ENCODE data around the gene IBA57. TPM values are rescaled to one million over a fixed set of nuclear protein-coding genes. Genes with fewer than 3 reads are reported as not detected.
A peak's percentile ranks its signal among the peaks of the same experiment; 100 is the strongest.

IBA57 gene
- total RNA-seq (2014; rRNA removed; shearing (Covaris generic); ENCODE audit: low replicate concordance): 2.0 and 19.4 TPM in 2 replicates

DNA sequence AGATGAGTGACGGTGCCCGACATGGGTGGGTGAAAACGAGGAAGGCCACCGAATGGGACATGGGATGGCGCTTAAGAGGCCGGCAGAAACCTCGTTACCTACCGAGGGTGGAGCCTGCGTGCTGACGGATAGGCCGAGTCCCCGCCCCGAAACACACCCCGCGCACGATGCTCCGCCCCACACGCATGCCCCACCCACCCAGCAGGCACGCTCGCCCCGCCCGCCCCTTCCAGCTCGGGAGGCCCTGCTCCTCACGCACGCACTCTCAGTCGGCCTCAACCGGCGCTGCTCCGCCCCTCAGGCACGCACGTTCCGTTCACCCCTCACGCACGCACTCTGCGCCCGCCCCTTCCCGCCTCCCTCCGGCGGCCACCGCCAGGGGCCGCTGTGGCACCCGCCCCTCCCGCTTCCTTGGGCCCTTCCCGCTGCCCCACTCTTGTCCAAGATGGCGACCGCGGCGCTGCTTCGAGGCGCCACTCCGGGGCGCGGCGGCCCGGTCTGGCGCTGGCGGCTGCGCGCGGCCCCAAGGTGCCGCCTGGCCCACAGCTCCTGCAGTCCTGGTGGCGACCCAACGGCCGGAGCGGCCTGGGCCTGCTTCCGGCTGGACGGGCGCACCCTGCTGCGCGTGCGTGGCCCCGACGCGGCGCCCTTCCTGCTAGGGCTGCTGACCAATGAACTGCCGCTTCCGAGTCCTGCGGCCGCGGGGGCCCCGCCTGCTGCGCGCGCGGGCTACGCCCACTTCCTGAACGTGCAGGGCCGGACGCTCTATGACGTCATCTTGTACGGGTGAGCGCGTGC lies at the start of gene IBA57:
IBA57 (plus strand) TSS at position 433 of the 798 bp plus-strand sequence; CDS start at position 446, 13 bp downstream.
- Histone ChIP-seq H3K36me3 (no peaks in the 10 kb centered on the region; the same call in 1 of the 2 replicates), H3K9me3 (no peaks in the 10 kb centered on the region), H3K27me3 (no peaks in the 10 kb centered on the region), H3K4me3 (peak within 1 kb of the TSS; percentile 59)
- peak; percentile 99 for DNase-seq

DNA sequence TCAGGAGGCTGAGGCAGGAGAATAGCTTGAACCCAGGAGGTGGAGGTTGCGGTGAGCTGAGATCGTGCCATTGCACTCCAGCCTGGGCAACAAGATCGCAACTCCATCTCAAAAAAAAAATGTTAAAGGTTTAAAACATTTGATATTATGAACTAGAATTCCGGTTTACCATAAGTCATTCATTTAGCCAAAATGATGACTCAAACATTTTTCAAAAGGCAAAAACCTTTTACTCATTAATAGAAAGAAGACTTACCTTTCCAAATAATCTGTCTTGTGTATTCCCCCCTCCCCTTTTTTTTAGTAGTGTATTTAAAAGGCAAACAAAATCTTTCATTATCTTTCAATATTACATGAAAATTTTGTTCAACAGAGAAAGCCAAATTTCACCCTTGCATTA lies 48.3 kb upstream of the IBA57 start:
- no peak for DNase-seq

DNA sequence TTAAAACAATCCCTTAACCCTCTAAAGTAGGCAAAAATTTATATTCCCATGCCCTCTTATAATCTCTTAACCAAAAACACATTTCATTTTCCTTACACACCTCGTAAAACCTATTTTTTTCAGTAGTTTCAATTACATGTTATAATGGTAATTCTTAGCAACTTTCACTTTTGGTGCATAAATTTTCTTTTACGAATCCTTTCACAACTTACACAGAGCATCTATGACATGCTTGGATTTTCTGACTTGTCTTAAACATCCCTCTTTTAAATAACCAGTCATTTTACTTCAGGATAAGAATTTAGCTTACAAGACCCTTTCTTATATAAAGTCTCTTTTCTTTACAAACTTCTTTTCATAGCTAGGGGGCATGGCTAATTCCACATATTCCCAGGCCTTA lies 47.6 kb upstream of the IBA57 start:
- H3K27me3 ChIP-seq: peaks cover 7% of the 10 kb centered on the region; the same call in 1 of the 2 replicates
- H3K9me3 ChIP-seq: peaks cover 14% of the 10 kb centered on the region
- H3K4me3 ChIP-seq: no peak overlapping the region
- no peak for DNase-seq
- H3K36me3 ChIP-seq: no peaks in the 10 kb centered on the region

More for the DNA sequence above, 48.3 kb upstream of the IBA57 start:
- Histone ChIP-seq H3K4me3 (no peak overlapping the region), H3K27me3 (0 out of 2 replicates have a peak, but pooled peaks cover 4% of the 10 kb centered on the region), H3K9me3 (peaks cover 14% of the 10 kb centered on the region), H3K36me3 (no peaks in the 10 kb centered on the region)

DNA sequence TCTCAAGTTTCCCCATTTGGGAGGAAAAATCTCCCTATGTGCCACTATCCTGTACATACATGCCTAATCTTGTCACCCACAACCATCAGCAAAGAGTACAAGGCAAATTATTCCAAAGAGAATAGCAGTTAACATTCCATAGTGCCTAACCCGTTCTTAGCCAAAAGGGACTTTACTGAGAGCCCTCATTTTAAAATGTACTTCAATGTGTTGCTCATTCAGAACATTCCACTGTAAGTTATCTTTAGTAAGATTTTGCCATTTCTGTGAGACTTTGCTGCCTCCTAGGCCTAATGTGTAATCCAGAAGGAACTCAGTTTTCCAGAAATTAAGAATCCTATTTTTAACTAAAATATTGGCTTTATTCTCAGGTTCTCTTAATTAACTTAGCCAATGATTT lies 45.3 kb upstream of the IBA57 start:
- DNase-seq: no peak
- Histone ChIP-seq H3K9me3 (peaks cover 14% of the 10 kb centered on the region), H3K4me3 (no peak overlapping the region), H3K27me3 (peaks cover 7% of the 10 kb centered on the region; the same call in 1 of the 2 replicates), H3K36me3 (no peaks in the 10 kb centered on the region)

DNA sequence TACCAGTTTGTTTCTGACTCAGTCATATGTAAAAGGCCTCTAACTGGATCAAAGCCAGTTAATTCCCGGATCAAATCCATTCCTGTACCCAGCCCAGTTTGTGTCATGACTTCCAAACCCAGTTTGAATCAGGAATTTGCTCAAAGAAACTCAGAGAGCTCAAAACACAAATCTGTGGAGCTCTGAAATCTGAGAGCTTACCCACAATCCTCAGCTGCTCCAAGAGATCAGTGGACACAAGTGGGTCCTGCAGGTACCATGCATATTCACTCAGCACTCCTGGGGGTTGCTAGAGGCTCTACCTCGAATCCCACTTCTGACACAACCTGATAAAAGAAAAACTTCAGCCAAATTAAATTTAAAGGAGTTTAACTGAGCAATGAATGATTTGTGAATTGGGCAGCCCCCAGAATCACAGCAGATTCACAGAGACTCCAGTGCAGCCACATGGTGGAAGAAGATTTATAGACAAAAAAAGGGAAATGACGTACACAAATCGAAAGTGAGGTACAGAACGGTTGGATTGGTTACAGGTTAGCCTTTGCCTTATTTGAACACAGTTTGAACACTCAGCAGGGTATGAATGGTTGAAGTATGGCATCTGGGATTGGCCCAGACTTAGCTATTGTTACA lies 44.6 kb upstream of the IBA57 start:
- no peak for DNase-seq
- Histone ChIP-seq H3K36me3 (no peaks in the 10 kb centered on the region), H3K27me3 (peaks cover 7% of the 10 kb centered on the region; the same call in 1 of the 2 replicates)

DNA sequence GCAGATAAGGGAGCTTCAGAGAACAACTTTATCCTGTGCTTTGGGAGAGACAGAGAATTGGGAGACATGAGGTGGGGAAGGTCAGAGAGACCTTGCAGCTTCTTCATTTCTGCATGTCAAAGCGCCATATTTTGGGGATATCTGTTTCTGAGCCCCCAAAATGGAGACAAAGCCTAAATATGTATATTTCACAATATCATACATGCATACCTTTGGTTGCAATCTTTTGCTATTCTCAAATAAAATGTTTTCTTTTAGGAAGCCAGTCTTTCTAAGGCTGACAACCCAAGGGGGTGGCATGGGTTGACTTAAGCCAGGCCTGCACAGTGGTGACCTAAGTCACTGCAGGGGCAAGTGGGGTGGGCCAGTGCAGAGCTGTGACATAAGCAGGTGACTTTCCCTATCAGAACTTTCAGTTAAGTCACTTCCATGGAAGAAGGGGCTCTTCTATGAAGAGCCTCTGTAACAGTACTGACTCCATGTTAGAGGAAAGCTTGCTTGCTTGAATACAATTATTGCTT lies 42.6 kb upstream of the IBA57 start:
- Histone ChIP-seq H3K9me3 (peaks cover 5% of the 10 kb centered on the region), H3K27me3 (peaks cover 7% of the 10 kb centered on the region; the same call in 1 of the 2 replicates)
- no peak for DNase-seq

More for the DNA sequence above, 44.6 kb upstream of the IBA57 start:
- Histone ChIP-seq H3K4me3 (no peak overlapping the region), H3K9me3 (peaks cover 14% of the 10 kb centered on the region)

DNA sequence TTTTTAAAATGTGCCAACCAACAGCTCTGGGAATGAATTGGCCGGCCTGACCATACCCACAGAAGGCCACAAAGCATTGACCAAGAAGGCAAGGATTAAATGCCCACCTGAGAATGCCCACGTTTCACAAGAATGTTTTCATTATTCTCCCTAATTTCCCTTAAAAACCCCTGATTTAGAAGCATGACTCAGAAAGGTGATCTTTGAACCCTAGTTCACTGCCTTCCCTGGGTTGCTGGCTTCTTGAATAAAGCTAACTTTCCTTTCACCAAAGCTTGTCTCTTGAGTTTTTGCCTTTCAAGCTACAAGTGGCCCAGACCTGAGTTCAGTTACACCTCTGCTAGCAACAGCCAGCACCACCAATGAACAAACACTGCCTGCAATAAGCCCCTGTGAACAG lies 42.1 kb upstream of the IBA57 start:
- Histone ChIP-seq H3K4me3 (no peak overlapping the region), H3K9me3 (peaks cover 2% of the 10 kb centered on the region; the same call in 1 of the 2 replicates), H3K36me3 (no peaks in the 10 kb centered on the region), H3K27me3 (peaks cover 7% of the 10 kb centered on the region; the same call in 1 of the 2 replicates)
- no peak for DNase-seq

More for the DNA sequence above, 42.6 kb upstream of the IBA57 start:
- no peak overlapping the region for H3K4me3 ChIP-seq
- H3K36me3 ChIP-seq: no peaks in the 10 kb centered on the region

DNA sequence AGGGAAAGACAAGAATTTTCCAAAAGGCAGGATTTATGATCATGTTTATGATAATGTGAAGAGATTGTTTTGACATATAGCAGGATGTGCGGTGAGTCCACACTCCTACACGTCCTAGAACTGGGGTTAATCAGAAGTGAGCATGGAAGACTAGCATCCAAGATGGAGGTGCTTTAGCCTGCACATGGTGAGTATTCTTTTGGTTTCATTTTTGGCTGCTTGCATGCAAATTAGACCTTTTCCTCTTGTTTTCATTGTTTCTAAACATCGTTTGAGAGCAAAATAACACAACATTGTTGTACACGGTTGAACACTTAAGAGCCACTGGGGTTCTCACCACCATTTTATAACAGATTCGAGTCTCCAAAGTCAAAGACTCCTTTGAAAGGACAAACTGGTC lies 40.4 kb upstream of the IBA57 start:
- Histone ChIP-seq H3K36me3 (no peaks in the 10 kb centered on the region), H3K4me3 (no peak overlapping the region), H3K9me3 (peaks cover 2% of the 10 kb centered on the region; the same call in 1 of the 2 replicates), H3K27me3 (peaks cover 7% of the 10 kb centered on the region; the same call in 1 of the 2 replicates)
- no peak for DNase-seq

DNA sequence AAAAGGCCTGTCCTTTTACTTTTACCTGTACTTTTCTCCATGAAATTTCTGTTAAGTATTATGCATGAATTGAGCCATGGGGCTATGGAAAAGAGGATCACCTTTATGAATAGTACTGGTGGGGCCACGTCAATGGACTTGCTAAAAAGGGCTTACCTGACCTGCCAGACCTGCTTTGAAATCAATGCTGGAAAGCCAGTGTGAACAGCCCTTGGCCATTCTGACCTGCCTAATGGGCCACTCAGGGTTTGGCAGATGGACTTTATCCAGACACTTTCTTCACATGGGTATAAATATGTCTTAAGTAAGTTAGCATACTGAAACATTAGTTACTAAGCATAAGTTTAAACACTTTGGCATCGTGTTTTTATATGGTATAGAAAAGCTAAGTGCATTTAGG lies 33.8 kb upstream of the IBA57 start:
- peaks cover 17% of the 10 kb centered on the region for H3K27me3 ChIP-seq
- H3K9me3 ChIP-seq: no peaks in the 10 kb centered on the region
- no peak for DNase-seq
- H3K36me3 ChIP-seq: no peaks in the 10 kb centered on the region
- H3K4me3 ChIP-seq: no peak overlapping the region

DNA sequence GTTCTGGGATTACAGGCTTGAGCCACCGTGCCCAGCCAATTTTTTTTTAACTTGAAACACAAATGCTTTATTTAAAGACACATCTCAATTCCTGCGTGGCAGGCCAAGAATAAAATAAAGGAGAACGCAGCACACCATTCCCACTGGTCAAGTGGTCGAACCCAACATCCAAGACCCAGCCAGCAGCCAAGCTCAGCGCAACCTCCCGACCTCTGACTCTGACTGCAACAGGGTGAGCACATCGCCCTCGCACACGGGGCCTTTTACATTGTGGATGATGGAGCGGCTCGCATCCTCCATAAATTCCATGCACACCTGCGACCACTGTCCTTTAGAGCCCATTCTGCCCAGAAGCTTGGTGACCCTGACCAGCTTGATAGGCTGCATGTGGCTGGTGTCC lies 31.0 kb upstream of the IBA57 start:
- H3K36me3 ChIP-seq: no peaks in the 10 kb centered on the region
- H3K9me3 ChIP-seq: no peaks in the 10 kb centered on the region
- no peak for DNase-seq
- peaks cover 18% of the 10 kb centered on the region for H3K27me3 ChIP-seq
- no peak overlapping the region for H3K4me3 ChIP-seq

DNA sequence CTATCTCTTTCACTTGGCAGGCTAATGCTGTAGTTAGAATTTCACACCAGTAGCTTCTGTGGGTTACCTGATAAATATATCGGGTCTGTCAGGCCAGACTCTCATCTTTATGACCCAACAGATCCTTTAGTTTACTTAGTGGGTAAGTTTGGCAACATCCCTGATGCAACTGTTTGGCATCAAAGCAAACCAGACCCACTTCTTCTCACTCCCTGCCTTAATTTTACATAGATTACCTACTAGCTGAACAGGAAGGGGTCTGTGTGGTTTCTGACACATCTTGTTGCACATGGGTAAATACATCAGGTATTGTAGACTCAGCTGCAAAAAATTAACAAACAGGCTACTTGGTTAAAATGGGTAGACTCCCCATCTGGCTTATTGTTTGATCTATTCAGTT lies 28.7 kb upstream of the IBA57 start:
- Histone ChIP-seq H3K4me3 (no peak overlapping the region), H3K9me3 (no peaks in the 10 kb centered on the region), H3K27me3 (peaks cover 18% of the 10 kb centered on the region), H3K36me3 (peaks cover 3% of the 10 kb centered on the region)
- no peak for DNase-seq

DNA sequence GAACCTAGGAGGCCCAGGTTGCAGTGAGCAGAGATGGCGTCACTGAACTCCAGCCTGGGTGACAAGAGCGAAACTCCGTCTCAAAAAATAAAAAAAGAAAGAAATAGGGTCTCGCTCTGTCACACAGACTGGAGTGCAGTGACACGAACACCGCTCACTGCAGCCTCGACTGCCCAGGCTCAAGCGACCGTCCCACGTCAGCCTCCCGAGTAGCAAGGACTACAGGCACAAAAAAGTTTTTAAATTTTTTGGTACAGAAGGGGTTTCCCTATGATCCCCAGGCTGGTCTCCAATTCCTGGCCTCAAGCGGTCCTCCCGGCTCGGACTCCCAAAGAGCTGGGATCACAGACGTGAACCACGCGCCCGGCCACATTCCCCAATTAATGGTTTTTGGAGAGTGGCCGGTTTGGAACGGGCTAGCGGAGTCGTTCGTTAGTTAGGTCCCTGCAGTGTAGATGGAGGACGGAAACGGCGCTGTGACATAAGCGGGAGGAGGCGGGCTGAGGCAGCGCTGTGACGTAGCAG lies 26.1 kb upstream of the IBA57 start:
- H3K9me3 ChIP-seq: no peaks in the 10 kb centered on the region
- H3K4me3 ChIP-seq: peak overlapping the region; percentile 74
- H3K27me3 ChIP-seq: peaks cover 15% of the 10 kb centered on the region; the same call in 1 of the 2 replicates
- no peak for DNase-seq
- peaks cover 29% of the 10 kb centered on the region for H3K36me3 ChIP-seq

DNA sequence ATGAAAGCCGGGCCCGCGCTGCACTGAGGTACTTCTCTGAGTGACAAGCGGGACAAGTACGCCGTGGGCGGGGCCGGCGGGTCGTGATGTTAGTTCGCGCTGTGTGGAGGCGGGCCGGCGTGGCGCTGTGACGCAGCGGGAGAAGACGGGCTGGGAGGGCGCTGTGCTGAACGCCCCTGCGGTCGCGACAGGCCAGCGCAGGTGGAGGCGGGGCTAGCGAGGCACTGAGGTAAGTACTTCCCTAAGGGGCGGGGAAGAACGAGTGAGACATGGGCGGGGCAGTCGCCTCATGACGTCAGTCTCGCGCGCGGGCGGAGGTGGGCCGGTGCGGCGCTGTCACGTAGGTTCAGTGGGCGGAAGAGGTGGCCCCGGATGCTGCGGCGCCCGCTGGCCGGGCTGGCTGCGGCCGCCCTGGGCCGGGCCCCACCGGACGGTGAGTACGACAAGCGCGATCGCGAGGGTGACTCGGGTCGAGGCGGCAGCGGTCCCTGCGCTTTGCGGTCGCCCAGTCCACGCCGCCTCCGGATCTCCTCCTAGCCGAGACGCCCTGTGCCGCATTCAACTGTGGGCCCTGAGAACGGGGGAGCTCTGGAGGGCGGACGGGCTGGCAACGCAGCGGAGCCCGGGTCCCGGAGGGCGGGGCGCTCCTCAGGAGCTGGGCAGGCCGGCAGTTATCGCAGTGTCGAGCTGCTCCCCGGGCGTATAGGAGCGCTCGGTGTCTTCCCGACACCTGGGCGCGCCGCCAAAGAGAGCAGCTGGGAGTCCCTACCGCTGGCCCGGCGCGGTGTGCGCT lies 25.5 kb upstream of the IBA57 start, which contains the start of gene GUK1:
GUK1 (plus strand) TSS at position 349 of the 793 bp plus-strand sequence; CDS start at position 373, 24 bp downstream.
- H3K4me3 ChIP-seq: peak within 1 kb of the TSS; percentile 74
- peaks cover 32% of the 10 kb centered on the region for H3K36me3 ChIP-seq
- DNase-seq: peak; percentile 100
- H3K9me3 ChIP-seq: no peaks in the 10 kb centered on the region
- peaks cover 15% of the 10 kb centered on the region; the same call in 1 of the 2 replicates for H3K27me3 ChIP-seq

DNA sequence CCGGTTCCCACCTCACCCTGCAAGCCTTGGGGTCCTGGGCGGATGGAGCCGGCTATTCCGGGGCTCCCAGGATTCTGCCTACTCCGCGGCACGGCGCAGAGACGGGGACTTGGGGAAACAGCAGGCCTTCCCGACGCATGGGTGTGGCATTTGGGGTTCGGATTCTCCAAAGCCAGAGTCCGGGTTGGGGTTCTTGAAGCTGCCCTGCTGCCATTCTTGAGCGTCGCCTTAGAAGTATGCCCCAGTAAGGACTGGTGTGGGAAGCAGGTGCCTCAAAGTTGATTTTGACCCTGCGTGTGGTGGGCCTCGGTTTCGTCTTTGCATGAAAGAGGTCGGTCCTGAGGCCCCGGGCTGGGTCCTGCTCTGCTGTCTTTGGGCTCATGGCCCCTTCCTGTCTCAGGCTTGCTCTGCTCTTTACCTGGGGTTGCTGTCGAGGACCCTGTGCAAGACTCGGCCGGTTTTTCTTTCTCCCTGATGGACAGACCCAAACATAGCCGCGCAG lies 24.8 kb upstream of the IBA57 start:
- Histone ChIP-seq H3K36me3 (peaks cover 37% of the 10 kb centered on the region), H3K27me3 (0 out of 2 replicates have a peak, but pooled peaks cover 10% of the 10 kb centered on the region), H3K9me3 (no peaks in the 10 kb centered on the region), H3K4me3 (peak overlapping the region; percentile 74)
- no peak for DNase-seq

DNA sequence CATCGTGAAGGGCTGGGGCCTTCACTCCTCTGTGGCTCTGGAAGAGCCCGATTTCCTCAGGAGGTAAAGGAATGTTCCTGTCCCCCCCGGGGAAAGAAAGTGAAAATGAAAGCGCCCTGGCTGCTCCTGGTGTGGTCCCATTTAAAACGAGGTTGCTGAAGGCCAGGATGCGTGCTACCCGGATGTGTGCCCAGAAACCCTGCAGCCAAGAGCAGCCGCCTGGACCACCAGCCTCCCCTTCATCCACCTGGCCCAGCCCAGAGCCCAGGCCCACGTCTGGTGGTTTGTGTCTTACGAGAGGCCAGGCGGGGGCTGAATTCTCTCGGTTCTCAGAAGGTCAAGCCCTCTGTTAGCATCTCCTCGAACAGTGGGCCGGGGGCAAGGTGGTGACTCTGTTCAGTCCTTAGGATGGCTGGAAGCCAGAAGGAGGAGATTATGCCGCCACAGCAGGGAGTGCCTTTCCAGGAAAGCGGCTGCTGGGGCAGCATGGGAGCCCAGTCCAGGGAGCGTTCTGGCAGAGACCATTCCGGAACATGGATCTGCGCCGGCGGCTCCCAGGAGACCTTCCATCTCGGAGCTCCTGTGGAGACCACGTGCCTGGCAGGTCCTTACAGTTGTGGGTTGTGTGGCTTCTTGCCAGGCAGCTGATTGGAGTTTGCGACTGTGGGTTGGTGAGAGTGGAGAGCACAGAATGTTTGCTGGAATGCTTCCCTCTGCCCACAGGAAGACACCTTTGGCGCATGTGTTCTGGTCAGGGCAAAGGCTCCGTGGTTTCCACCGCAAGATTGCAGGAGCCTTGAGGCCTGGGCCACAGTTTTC lies 24.2 kb upstream of the IBA57 start:
- DNase-seq: peak; percentile 88
- peak overlapping the region; percentile 74 for H3K4me3 ChIP-seq
- H3K9me3 ChIP-seq: no peaks in the 10 kb centered on the region
- H3K36me3 ChIP-seq: peaks cover 44% of the 10 kb centered on the region
- 0 out of 2 replicates have a peak, but pooled peaks cover 4% of the 10 kb centered on the region for H3K27me3 ChIP-seq
